ENCODE measurements around the gene LRRC26. TPM values are rescaled to one million over a fixed set of nuclear protein-coding genes. Genes with fewer than 3 reads are reported as not detected.

LRRC26 gene
- total RNA-seq, 2 experiments from 2014 or later = not detected

DNA sequence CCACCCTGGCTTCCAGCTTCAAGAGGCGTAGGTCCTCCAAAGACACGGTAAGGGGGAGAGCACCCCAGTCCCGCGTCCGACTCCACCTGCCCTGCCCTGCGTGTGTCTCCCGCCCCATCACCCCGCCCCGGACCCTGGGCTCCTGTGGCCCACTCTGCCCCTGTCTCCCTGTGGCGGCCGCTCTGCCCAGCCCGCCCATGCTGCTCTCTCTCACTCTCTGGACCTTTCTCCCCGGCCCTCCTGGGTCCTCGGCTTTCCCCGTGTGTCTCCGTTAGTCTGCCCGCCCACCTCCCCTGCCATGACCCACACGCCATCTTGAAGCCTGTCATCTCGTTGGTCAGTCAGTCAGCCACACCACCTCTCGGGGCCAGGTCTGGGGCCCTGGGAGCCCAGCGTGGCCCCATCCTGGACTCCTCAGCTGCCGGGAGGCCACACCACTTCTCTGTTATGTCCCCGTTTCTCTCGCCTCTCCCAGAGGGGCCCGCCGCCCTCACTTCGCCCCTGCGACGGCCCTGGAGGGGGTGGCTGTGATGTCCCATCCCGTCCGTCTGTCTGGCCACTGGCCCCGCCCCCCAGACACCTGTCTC is 4.5 kb downstream of the LRRC26 start:
- H3K36me3 Mint-ChIP-seq (ENCODE audit: low read depth) = no peaks in the 10 kb centered on the region
- peaks cover 34% of the 10 kb centered on the region for H3K27me3 Mint-ChIP-seq
- intact Hi-C loops (cut with micrococcal nuclease) = no loop called here
- no peaks in the 10 kb centered on the region for H3K9me3 Mint-ChIP-seq
- DNase-seq (no peak), ATAC-seq (no peak)
- H3K4me1 Mint-ChIP-seq (ENCODE audit: low read depth) = peaks cover 4% of the 10 kb centered on the region
- ChIA-PET CTCF (interaction anchor here (1.1 to 1.9 kb wide), 3 partner anchors 11 to 118 kb away, joined by 3 to 7 read pairs (median 3); no protein-coding TSS in a partner anchor), POLR2A (no interaction called here)
- no peak overlapping the region for H3K27ac Mint-ChIP-seq
- H3K4me3 Mint-ChIP-seq = no peak overlapping the region
- TF ChIP-seq, protein P1, sequence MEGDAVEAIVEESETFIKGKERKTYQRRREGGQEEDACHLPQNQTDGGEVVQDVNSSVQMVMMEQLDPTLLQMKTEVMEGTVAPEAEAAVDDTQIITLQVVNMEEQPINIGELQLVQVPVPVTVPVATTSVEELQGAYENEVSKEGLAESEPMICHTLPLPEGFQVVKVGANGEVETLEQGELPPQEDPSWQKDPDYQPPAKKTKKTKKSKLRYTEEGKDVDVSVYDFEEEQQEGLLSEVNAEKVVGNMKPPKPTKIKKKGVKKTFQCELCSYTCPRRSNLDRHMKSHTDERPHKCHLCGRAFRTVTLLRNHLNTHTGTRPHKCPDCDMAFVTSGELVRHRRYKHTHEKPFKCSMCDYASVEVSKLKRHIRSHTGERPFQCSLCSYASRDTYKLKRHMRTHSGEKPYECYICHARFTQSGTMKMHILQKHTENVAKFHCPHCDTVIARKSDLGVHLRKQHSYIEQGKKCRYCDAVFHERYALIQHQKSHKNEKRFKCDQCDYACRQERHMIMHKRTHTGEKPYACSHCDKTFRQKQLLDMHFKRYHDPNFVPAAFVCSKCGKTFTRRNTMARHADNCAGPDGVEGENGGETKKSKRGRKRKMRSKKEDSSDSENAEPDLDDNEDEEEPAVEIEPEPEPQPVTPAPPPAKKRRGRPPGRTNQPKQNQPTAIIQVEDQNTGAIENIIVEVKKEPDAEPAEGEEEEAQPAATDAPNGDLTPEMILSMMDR (IDR thresholded peaks at IDR 0.05) = no peak

DNA sequence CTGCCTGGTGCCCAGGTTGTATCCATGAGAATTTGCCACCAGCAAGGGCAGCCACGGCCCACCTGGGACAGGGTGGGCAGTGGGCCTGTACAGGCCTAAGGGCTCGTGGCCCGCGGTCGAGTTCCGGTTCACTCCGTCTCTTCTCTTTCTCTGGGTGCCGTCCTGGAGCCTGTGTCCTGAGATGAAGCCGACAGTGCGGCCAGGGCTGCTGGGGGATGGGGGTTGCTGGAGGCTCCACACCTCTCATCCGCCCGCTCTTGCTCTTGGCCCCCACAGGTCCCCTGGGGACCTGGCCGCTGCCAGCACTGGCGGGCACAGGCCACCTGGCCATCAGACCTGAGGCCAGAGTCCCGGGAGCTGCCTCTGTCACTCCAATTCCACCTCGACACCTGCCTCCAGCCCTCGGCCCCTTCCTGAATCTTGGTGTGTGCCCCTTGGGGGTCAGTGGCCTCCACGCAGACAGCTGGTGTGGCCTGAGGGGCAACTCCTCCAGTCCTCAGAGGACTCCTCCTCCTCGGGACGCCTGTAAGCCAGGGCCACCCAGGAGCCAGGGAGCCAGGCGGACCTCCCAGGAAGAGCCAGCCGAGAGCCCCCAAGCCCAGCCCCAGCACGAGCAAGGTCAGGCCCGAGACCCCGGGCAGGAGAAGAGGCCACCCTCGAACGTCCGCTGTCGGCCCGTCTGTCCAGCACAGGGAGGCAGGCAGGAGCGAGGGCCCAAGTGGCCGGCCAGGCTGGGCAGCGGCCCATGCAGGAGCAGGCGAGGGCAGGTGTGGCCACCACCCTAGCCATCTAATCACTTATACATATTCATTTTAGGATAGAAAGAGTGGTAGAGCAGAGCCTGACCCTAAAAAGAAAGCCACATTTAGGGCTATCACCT is 5.2 kb downstream of the LRRC26 start:
- no peak for DNase-seq
- ChIA-PET CTCF (interaction anchor here (1.1 kb wide), 1 partner anchor 118 kb away, joined by 3 read pairs; no protein-coding TSS in a partner anchor), POLR2A (no interaction called here)
- Mint-ChIP-seq H3K9me3 (no peaks in the 10 kb centered on the region), H3K4me1 (ENCODE audit: low read depth) (peaks cover 4% of the 10 kb centered on the region), H3K27ac (no peak overlapping the region), H3K36me3 (ENCODE audit: low read depth) (no peaks in the 10 kb centered on the region), H3K4me3 (no peak overlapping the region), H3K27me3 (peaks cover 34% of the 10 kb centered on the region)
- TF ChIP-seq, protein P1 (IDR thresholded peaks at IDR 0.05) = no peak
- ATAC-seq = no peak
- intact Hi-C loops (cut with micrococcal nuclease) = no loop called here

DNA sequence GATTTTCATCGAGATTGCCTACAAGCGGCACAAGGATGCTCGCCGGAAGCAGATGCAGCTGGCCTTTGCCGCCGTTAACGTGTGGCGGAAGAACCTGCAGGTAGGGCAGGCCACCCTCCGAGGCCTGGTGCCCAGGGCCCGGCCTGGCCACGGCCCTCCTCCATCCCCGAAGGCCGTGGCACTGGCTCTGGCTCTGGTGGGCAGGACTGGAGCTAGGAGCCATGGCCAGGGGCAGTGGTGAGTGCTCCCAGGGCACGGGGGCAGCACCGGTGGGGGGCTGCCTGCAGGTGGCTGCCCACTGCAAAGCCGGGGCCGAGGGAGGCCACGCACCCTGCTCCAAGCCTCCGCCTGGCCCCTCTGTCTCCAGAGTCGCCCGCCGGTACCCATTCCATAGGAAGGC is 6.0 kb downstream of the LRRC26 start:
- POLR2A ChIA-PET = no interaction called here
- CTCF ChIA-PET = no interaction called here
- DNase-seq (no peak), ATAC-seq (no peak)
- peaks cover 8% of the 10 kb centered on the region for H3K4me1 Mint-ChIP-seq (ENCODE audit: low read depth)
- H3K4me3 Mint-ChIP-seq = no peak overlapping the region
- TF ChIP-seq, protein P1 (IDR thresholded peaks at IDR 0.05) = no peak
- peaks cover 37% of the 10 kb centered on the region for H3K27me3 Mint-ChIP-seq
- no peaks in the 10 kb centered on the region for H3K36me3 Mint-ChIP-seq (ENCODE audit: low read depth)
- H3K9me3 Mint-ChIP-seq = no peaks in the 10 kb centered on the region
- intact Hi-C loops (cut with micrococcal nuclease) = no loop called here
- H3K27ac Mint-ChIP-seq = no peak overlapping the region

DNA sequence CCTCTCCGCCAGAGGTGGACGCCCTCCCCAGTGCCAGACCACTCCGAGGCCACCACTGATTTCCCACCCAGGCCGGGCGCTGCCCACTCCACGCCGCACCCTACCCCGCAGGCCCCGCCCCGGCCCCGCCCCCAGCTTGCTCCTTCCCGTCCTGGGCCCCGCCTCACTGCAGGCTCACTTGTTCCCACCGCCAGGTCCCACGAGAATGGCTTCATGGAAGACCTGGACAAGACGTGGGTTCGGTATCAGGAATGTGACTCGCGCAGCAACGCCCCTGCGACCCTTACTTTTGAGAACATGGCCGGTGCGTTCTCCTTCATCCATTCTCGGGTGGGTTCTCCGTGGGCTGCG is 6.5 kb downstream of the LRRC26 start:
- DNase-seq (no peak), ATAC-seq (no peak)
- Mint-ChIP-seq H3K27me3 (peaks cover 39% of the 10 kb centered on the region), H3K4me1 (ENCODE audit: low read depth) (peaks cover 9% of the 10 kb centered on the region), H3K27ac (no peak overlapping the region), H3K36me3 (ENCODE audit: low read depth) (no peaks in the 10 kb centered on the region), H3K9me3 (no peaks in the 10 kb centered on the region), H3K4me3 (no peak overlapping the region)
- CTCF ChIA-PET = no interaction called here
- POLR2A ChIA-PET = interaction anchor here (0.7 to 1.0 kb wide), 2 partner anchors 11 to 88 kb away, joined by 3 read pairs; partner anchors contain the start of gene STPG3
- intact Hi-C loops (cut with micrococcal nuclease) = no loop called here
- TF ChIP-seq, protein P1 (IDR thresholded peaks at IDR 0.05) = no peak

All from activated CD8-positive, alpha-beta T cell treated with anti-CD3 and anti-CD28 coated beads for 36 hours (primary cell).